Caki2 (cell line): ENCODE measurements around the gene SPDYE2B. TPM values are rescaled to one million over a fixed set of nuclear protein-coding genes. Genes with fewer than 3 reads are reported as not detected.
"Not testable (repeated sequence)": the region's sequence is repeated elsewhere in the genome, so short reads cannot be mapped to it uniquely, and the experiment has no call there.

Experiments
- DNase-seq: peaks from one replicate; pipeline ENCODE4 v3.0.0-alpha.2; 2015; ENCODE audit warnings: low read depth
- in situ Hi-C: cut with HindIII; loops from 2 replicates; pipeline ENCODE4 v1.10.0; 2016; ENCODE audit warnings: low sequenced_read_pairs, low pct_unique_long_range_greater_than_20kb, mixed read lengths
- total RNA-seq: library from RNA; depleted of rRNA; stranded (reverse); fragments of >200 nt; shearing (Covaris generic); gene quantifications from 2 replicates; pipeline ENCODE4 v1.2.3, GENCODE V29; 2014; ENCODE audit warnings: low replicate concordance; rRNA removed

Gene SPDYE2B
- total RNA-seq, 1 experiment from 2014 or later, result not detected

- DNase-seq, in situ Hi-C loops: not testable (repeated sequence)
Measured at GRCh38 chr7:102694008-102694407, 43.9 kb downstream of the SPDYE2B start.

DNA sequence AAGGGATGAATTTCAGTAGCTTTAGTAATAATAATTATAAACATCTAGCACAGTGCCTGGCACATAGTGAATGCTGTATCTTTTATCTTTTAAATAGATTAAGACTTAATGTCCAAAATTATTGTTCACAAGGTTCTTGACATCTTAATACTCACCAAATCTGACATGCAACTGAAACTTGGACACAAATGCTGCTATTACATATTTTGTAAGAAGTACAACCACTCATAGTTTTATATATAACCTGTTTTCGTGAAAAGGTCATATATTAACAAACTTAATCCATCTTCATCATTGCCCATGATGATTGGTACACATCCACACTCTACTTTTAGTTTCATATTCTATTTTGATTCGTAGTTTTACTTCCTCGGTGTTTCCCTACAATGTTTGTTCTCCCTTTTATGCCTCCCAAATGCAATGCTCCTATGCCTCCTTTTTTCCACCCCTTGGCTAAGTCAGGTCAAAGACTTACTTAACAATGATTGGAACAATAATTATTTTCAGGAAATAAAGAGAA, 45.0 kb downstream of the SPDYE2B start:
- in situ Hi-C loops, result not testable (repeated sequence)

GRCh38 chr7:102696009-102696408, 45.9 kb downstream of the SPDYE2B start:
- DNase-seq, in situ Hi-C loops: not testable (repeated sequence)

More for the DNA sequence above, 45.0 kb downstream of the SPDYE2B start:
- not testable (repeated sequence) for DNase-seq

DNA sequence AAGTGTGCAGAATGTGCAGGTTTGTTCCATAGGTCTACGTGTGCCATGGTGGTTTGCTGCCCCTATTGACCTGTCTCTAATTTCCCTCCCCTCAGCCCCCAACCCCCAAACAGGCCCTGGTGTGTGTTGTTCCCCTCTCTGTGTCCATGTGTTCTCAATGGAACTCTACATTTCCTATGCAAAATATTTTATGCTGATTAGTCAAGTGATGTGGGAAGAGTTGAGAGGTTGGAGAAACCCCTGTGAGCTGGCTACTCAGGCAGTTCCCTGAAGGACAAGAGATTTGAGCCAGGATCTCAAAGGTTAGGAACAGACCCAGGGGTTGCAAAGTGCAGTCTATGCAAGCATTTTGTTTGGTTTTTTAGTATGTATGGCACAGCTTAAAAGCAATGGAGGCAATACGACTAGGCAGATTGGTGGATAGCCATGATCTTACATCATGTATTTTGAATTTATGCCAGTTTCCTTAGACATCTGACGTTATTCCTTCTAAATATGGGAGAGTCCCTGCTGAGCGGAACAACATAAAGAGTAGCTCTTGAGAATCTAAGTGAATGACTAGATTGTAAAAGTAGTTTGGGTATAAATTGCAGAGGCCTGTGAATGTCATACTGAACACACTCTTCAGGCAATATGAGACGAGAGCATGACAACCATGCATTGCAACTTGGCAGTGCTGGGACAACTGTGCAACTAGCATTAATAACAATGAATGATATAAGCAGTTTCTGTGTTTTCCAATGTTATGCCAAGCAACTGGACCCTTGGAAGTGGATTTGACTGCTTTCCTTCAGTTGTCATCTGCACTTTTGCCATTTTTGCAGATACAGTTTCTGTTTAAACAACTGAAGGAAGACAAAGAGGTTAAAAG, 47.8 kb downstream of the SPDYE2B start:
- not testable (repeated sequence) for DNase-seq

GRCh38 chr7:102698962-102699750, 49.0 kb downstream of the SPDYE2B start:
- DNase-seq, in situ Hi-C loops: not testable (repeated sequence)

More for the DNA sequence above, 47.8 kb downstream of the SPDYE2B start:
- in situ Hi-C loops, result not testable (repeated sequence)

Other genes starting within 250 kb of the SPDYE2B start
- gene ORAI2, start 216.7 kb upstream of the SPDYE2B start, total RNA-seq, result 76.0 and 106 TPM in 2 replicates
- gene ALKBH4, start 185.5 kb upstream of the SPDYE2B start, total RNA-seq, result 15.6 and 49.2 TPM in 2 replicates
- gene LRWD1, start 185.3 kb upstream of the SPDYE2B start, total RNA-seq, result 35.4 and 47.4 TPM in 2 replicates
- 40.3 and 53.0 TPM in 2 replicates for gene POLR2J, start 171.4 kb upstream of the SPDYE2B start, total RNA-seq
- 1.2 and 2.2 TPM in 2 replicates for gene RASA4B, start 132.5 kb upstream of the SPDYE2B start, total RNA-seq
- 27.6 TPM in 1 of 2 replicates, not detected in the other for gene UPK3BL2, start 106.6 kb upstream of the SPDYE2B start, total RNA-seq
- not detected in 2 replicates for gene SPDYE2, start 99.1 kb upstream of the SPDYE2B start, total RNA-seq
- gene POLR2J3, start 77.7 kb upstream of the SPDYE2B start, total RNA-seq, result 4.3 and 16.9 TPM in 2 replicates
- 2.9 and 6.9 TPM in 2 replicates for gene RASA4, start 33.6 kb upstream of the SPDYE2B start, total RNA-seq
- 12.8 and 15.6 TPM in 2 replicates for gene UPK3BL1, start 7.5 kb upstream of the SPDYE2B start, total RNA-seq
- gene POLR2J2, start 21.3 kb downstream of the SPDYE2B start, total RNA-seq, result not detected in 2 replicates
- 4.3 and 5.0 TPM in 2 replicates for gene FAM185A, start 98.7 kb downstream of the SPDYE2B start, total RNA-seq